ENCODE data around the gene RPL38. TPM values are rescaled to one million over a fixed set of nuclear protein-coding genes. Genes with fewer than 3 reads are reported as not detected.
"Not testable (repeated sequence)": the region's sequence is repeated elsewhere in the genome, so short reads cannot be mapped to it uniquely, and the experiment has no call there.

RPL38 gene
- total and polyA plus RNA-seq, 5 experiments from 2014 or later, result 2,061 to 2,688 (median 2,282) TPM

GRCh38 chr17:74188687-74189086 lies 14.8 kb upstream of the RPL38 start:
- H3K4me3 Mint-ChIP-seq, DNase-seq, H3K4me1 Mint-ChIP-seq, POLR2A ChIA-PET, H3K9me3 Mint-ChIP-seq, H3K27ac Mint-ChIP-seq, ATAC-seq, H3K36me3 Mint-ChIP-seq: not testable (repeated sequence)
- peaks cover 7 to 31% (median 19%) of the 10 kb centered on the region in 5 donors for H3K27me3 Mint-ChIP-seq

GRCh38 chr17:74190154-74190553 lies 13.3 kb upstream of the RPL38 start:
- Mint-ChIP-seq H3K9me3 (peaks cover 0 to 4% (median 0%) of the 10 kb centered on the region in 9 donors), H3K36me3 (no peaks in the 10 kb centered on the region), H3K4me1 (peaks cover 0 to 9% (median 9%) of the 10 kb centered on the region in 4 donors), H3K27me3 (peaks cover 4 to 37% (median 25%) of the 10 kb centered on the region in 5 donors), H3K4me3 (no peak overlapping the region), H3K27ac (no peak overlapping the region)
- DNase-seq, result peak in 2 of 10 donors; percentile 16 to 22
- ATAC-seq, result peak; percentile 65
- POLR2A ChIA-PET, result no interaction called here

- Mint-ChIP-seq H3K4me1 (peaks cover 0 to 10% (median 9%) of the 10 kb centered on the region in 4 donors), H3K4me3 (no peak overlapping the region), H3K9me3 (peaks cover 0 to 4% (median 0%) of the 10 kb centered on the region in 9 donors), H3K27ac (no peak overlapping the region), H3K27me3 (peaks cover 8 to 39% (median 25%) of the 10 kb centered on the region in 5 donors), H3K36me3 (no peaks in the 10 kb centered on the region)
- DNase-seq (no peak), ATAC-seq (no peak)
- POLR2A ChIA-PET, result interaction anchor here (1.1 kb wide), 1 partner anchor 15 kb away, joined by 6 read pairs; no protein-coding TSS in a partner anchor
These were observed 12.6 kb upstream of the RPL38 start for GRCh38 chr17:74190807-74191406.

DNA sequence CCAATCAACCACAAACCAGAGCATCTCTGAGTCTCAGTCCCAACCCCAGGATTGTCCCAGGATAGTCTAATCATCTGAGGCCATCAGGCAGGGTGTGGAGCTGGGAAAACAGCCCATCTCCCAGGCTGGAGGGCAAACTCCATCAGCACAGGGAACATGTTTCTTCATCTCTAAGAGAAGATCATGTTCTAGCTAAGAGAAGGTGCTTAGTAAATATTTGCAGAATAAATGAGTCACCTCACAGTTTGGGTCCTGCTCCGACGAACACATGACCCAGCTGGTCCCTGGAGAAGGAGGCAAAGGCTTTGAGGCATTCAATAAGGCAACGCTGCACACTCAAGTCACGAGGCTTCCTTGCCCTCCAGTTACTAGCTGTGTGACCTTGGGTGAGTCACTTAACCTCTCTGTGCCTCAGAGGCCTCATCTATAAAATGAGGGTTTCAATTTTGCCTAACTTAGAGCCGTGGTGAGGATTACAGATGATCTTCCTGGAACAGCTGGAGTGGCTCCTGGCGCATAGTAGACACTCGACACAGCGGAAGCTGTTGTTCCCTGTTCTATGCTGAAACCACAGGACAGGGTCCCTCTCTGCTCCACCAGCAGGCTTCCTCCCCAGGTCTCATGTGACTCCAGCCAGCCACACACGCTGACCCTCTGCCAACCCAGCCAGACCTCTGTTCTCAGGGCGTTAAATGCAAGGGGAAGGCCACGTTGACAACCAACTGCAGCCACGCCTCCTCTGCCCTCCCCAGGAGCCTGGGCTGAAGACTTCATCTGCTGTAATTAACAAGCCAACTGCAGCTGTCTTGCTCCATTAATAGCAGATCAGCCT lies 10.3 kb upstream of the RPL38 start:
- peaks cover 0 to 10% (median 9%) of the 10 kb centered on the region in 4 donors for H3K4me1 Mint-ChIP-seq
- H3K27ac Mint-ChIP-seq, result no peak overlapping the region
- H3K9me3 Mint-ChIP-seq, result peaks cover 0 to 4% (median 0%) of the 10 kb centered on the region in 9 donors
- no peaks in the 10 kb centered on the region for H3K36me3 Mint-ChIP-seq
- DNase-seq (no peak), ATAC-seq (no peak)
- POLR2A ChIA-PET, result no interaction called here
- peaks cover 8 to 35% (median 20%) of the 10 kb centered on the region in 5 donors for H3K27me3 Mint-ChIP-seq
- H3K4me3 Mint-ChIP-seq, result no peak overlapping the region

DNA sequence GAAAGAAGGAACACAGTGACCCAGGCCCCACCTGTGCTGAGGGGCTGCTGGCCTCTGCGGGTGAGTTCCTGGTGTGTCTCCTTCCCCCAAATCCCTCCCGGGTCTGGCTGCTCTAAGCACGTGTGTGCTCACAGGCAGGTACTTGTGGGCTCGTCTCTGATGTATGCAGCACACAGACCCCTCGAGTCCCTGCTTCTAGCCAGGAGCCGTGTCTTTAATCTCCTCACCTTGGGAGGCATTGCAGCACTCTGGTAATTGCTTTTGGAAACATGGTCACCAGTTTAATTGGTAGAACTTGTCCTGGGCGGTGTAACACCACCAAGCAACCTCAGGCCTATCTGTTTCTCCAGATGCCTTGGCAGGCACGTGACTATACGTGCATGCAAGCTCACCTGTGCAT lies 8.8 kb upstream of the RPL38 start:
- H3K27me3 Mint-ChIP-seq, result peaks cover 6 to 41% (median 21%) of the 10 kb centered on the region in 5 donors
- peaks cover 1 to 12% (median 12%) of the 10 kb centered on the region in 4 donors for H3K4me1 Mint-ChIP-seq
- DNase-seq (no peak), ATAC-seq (no peak)
- no peaks in the 10 kb centered on the region for H3K36me3 Mint-ChIP-seq
- no peak overlapping the region for H3K4me3 Mint-ChIP-seq
- H3K9me3 Mint-ChIP-seq, result peaks cover 0 to 4% (median 0%) of the 10 kb centered on the region in 9 donors
- POLR2A ChIA-PET, result no interaction called here
- peak overlapping the region in 4 of 10 donors; percentile 40 to 71 (median 54) for H3K27ac Mint-ChIP-seq

DNA sequence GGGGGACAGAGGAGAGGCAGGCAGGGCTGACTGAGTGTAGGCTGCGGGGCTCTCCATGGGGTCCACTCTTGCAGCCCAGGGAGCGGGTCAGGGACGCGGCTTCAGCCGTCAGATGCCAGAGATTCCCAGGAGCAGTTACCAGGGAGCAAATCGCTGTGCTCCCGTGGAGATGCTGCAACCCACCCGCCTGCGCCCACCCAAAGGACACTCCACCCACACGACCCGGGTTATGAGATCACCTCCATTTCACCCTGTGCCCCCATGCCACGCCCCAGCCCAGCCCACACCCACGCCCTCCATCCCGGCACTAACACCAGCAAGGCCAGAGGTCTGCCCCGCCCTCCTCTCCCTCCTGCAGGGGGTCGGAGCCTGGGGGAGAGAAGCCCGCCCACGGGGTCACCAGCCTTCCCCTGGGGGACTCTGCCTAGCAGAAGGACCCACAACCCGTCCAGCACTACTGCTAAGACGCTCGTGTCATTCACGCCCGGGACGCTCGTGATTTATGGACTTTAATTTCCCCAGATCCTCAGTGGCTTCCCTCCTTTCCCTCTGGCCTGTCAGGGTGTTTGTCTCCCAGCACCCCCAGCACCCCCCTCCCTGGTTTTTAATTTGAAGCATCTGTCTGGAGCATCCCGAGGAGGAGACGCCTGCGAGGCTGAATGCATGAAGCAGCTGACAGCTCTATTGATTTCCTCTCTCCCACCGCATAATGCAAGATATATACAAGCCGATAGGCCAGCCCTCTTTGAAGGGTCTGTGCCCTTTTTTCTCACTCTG lies 6.7 kb upstream of the RPL38 start:
- no peak overlapping the region for H3K27ac Mint-ChIP-seq
- POLR2A ChIA-PET, result no interaction called here
- no peaks in the 10 kb centered on the region for H3K36me3 Mint-ChIP-seq
- no peak for ATAC-seq
- DNase-seq, result no peak
- H3K9me3 Mint-ChIP-seq, result no peaks in the 10 kb centered on the region
- H3K4me1 Mint-ChIP-seq, result peaks cover 2 to 16% (median 14%) of the 10 kb centered on the region in 4 donors
- H3K27me3 Mint-ChIP-seq, result peaks cover 9 to 58% (median 23%) of the 10 kb centered on the region in 5 donors
- H3K4me3 Mint-ChIP-seq, result no peak overlapping the region

- Mint-ChIP-seq H3K9me3 (no peaks in the 10 kb centered on the region), H3K27ac (no peak overlapping the region), H3K4me3 (no peak overlapping the region), H3K27me3 (peaks cover 9 to 67% (median 23%) of the 10 kb centered on the region in 5 donors), H3K4me1 (peaks cover 2 to 16% (median 14%) of the 10 kb centered on the region in 4 donors), H3K36me3 (no peaks in the 10 kb centered on the region)
- ATAC-seq, result no peak
- POLR2A ChIA-PET, result no interaction called here
- DNase-seq, result no peak
These were observed 5.7 kb upstream of the RPL38 start for GRCh38 chr17:74197801-74198200.

- no peak for ATAC-seq
- Mint-ChIP-seq H3K27ac (no peak overlapping the region), H3K27me3 (peaks cover 9 to 67% (median 23%) of the 10 kb centered on the region in 5 donors), H3K4me3 (no peak overlapping the region), H3K4me1 (peaks cover 10 to 25% (median 19%) of the 10 kb centered on the region in 4 donors), H3K9me3 (no peaks in the 10 kb centered on the region), H3K36me3 (peaks cover 3% of the 10 kb centered on the region in 3 donors)
- no peak for DNase-seq
- POLR2A ChIA-PET, result no interaction called here
These were observed 4.8 kb upstream of the RPL38 start for GRCh38 chr17:74198694-74199093.

- DNase-seq (peak in 9 of 10 donors; percentile 36 to 63 (median 56)), ATAC-seq (peak; percentile 44 to 51)
- no peaks in the 10 kb centered on the region for H3K9me3 Mint-ChIP-seq
- H3K36me3 Mint-ChIP-seq, result peaks cover 3 to 9% (median 4%) of the 10 kb centered on the region in 3 donors
- H3K27ac Mint-ChIP-seq, result peak overlapping the region in 2 of 10 donors; percentile 57 to 69
- H3K4me3 Mint-ChIP-seq, result peak overlapping the region in 6 of 10 donors; percentile 9 to 85 (median 20)
- H3K27me3 Mint-ChIP-seq, result peaks cover 9 to 67% (median 20%) of the 10 kb centered on the region in 5 donors
- POLR2A ChIA-PET, result interaction anchor here (1.7 kb wide), 1 partner anchor 607 kb away, joined by 5 read pairs; no protein-coding TSS in a partner anchor
- H3K4me1 Mint-ChIP-seq, result peaks cover 10 to 24% (median 16%) of the 10 kb centered on the region in 4 donors
These were observed 4.0 kb upstream of the RPL38 start for GRCh38 chr17:74199306-74200092.

GRCh38 chr17:74200112-74200511 lies 3.4 kb upstream of the RPL38 start:
- ATAC-seq, result no peak
- H3K36me3 Mint-ChIP-seq, result peaks cover 4 to 13% (median 4%) of the 10 kb centered on the region in 3 donors
- DNase-seq, result no peak
- no peak overlapping the region for H3K27ac Mint-ChIP-seq
- POLR2A ChIA-PET, result interaction anchor here (1.7 kb wide), 1 partner anchor 608 kb away, joined by 5 read pairs; no protein-coding TSS in a partner anchor
- H3K27me3 Mint-ChIP-seq, result peaks cover 6 to 61% (median 19%) of the 10 kb centered on the region in 5 donors
- H3K4me3 Mint-ChIP-seq, result peak overlapping the region in 1 of 10 donors; percentile 10
- H3K9me3 Mint-ChIP-seq, result no peaks in the 10 kb centered on the region
- peaks cover 12 to 22% (median 18%) of the 10 kb centered on the region in 4 donors for H3K4me1 Mint-ChIP-seq

GRCh38 chr17:74201250-74201649 lies 2.2 kb upstream of the RPL38 start:
- ATAC-seq (no peak), DNase-seq (no peak)
- Mint-ChIP-seq H3K27ac (peak overlapping the region in 1 of 10 donors; percentile 56), H3K4me1 (peaks cover 14 to 32% (median 29%) of the 10 kb centered on the region in 4 donors), H3K36me3 (peaks cover 4 to 25% (median 8%) of the 10 kb centered on the region in 3 donors), H3K27me3 (peaks cover 6 to 50% (median 15%) of the 10 kb centered on the region in 5 donors), H3K9me3 (no peaks in the 10 kb centered on the region), H3K4me3 (no peak overlapping the region)
- POLR2A ChIA-PET, result no interaction called here

All from naive thymus-derived CD8-positive, alpha-beta T cell (primary cell).